GM21526 (cell line): ENCODE data around the gene FYB1.
"Not testable (repeated sequence)": the region's sequence is repeated elsewhere in the genome, so short reads cannot be mapped to it uniquely, and the experiment has no call there.

Source experiments
- ATAC-seq: cut with Tn5 transposase; IDR thresholded peaks from one replicate; pipeline ENCODE4 v1.9.1; 2021; ENCODE audit warnings: moderate library complexity; ENCODE audit not compliant: unreplicated experiment, low FRiP score

The FYB1 gene

GRCh38 chr5:39219437-39219836, at the start of gene FYB1:
TSS of gene FYB1 (minus strand) at chr5:39219563. CDS start at chr5:39202960, 16,603 bp downstream.
- no peak for ATAC-seq

- ATAC-seq, result no peak
These were observed 47.8 kb upstream of the FYB1 start for GRCh38 chr5:39267186-39267585.

- ATAC-seq, result no peak
These were observed 47.1 kb upstream of the FYB1 start for GRCh38 chr5:39266442-39266841.

DNA sequence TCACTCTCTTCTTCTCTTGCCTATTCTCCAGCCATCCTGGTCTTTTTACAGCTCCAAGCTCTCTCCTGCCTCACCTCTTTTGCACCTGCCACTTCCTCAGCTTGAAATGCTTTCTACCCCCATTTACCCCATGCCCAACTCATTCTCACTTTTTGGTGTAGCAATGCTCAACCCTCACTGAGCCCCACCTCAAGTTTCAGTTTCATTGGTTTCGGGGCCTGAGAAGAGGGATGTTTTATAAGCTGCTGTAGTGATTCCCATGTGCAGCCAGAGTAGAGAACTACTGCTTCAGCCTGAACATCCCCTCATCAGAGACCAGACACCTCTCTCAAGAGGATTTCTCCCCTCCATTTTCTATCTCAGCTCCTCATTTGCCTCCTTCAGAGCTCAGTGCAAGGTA, 45.2 kb upstream of the FYB1 start:
- ATAC-seq, result peak; percentile 98

DNA sequence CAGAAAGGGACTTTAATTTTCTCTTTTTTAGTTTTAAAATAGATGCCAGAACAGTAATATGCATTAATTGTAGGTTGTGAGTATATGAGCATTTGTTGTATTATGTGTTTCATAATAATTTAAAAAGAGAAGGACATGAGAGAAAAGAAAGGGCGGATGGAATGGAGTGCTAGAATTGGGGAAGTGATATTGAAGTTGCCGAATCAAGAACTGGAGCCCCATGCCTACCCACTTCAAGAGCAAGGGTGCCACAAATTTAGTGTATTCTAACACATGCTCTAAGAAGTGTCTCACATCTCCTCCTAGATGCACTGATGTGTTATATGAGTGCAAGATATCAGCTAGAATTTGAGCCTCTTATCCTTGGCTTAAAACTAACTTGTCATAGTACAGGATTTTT, 43.6 kb upstream of the FYB1 start:
- no peak for ATAC-seq

GRCh38 chr5:39260095-39260494, 40.7 kb upstream of the FYB1 start:
- no peak for ATAC-seq

DNA sequence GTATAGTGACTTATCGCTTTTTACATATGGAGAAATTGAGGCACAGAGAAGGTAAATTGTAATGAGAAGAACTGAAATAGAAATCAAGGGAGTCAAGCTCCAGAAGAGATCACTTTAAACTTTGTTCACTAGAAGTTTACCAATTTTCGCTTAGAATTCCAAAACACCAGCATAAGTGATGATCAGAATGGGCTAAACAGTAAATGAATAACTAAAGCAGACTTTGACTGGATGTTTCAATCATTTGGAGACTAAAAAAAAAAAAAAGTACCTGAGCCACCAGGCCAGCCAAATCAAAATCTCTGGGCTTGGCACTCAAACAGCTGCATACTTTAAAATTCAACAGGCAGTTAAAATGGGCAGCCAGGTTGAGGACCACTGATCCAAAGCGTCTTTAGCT, 38.2 kb upstream of the FYB1 start:
- ATAC-seq, result no peak

DNA sequence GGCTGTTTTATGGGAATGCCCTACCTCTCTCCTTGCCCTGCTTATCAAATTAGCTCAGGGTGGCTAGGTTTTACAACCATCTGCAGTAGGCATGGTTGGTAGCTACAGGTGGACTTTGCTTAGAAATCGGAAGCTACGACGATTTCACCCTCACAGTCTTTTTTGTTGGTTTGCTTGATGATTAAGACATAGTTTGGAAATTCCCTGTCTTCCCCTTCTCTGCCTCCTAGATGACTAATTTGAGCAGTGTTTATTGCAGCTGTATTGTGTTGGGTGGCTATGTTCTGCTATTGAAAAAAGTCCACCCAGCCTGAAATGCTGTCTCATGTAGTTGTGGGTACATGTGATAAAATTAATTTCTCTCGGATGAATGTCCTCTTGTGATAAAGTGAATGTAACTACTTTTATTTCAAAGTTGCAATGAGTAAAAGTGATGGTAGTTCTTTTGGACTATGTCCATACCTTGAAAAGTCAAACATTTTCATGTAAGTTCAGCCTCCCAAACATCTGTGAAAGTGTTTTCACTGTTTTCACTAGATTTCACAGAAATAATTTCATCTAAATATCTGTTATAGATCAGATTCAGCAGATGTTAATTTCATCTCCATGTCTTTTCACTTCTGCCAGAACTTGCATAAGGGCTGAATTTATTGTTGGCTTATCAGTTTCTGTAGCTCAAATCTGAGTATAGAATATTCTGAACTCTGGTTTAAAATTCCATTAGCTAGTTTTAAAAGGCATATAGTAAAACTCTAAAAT, 37.3 kb upstream of the FYB1 start:
- ATAC-seq, result no peak

DNA sequence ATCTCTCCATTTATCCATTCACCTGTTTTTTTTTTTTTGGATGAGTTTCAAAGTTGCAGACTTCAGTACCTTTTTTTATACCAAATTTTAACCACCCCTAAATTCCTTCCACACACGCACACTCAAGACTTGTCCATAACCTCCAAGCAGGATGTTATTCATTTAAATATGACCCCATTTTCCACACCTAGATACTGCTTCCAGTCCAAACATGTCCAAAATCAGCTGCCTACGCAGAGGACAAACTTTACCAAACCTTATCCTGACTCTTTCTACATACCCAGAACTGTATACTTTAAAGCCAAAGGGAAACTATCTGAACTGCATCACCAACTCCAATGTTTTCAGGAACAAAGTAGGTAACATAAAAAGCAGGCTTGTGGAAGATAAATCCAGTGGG, 36.0 kb upstream of the FYB1 start:
- no peak for ATAC-seq

GRCh38 chr5:39254671-39255070, 35.3 kb upstream of the FYB1 start:
- ATAC-seq, result no peak

- no peak for ATAC-seq
These were observed 33.8 kb upstream of the FYB1 start for GRCh38 chr5:39253196-39253595.

DNA sequence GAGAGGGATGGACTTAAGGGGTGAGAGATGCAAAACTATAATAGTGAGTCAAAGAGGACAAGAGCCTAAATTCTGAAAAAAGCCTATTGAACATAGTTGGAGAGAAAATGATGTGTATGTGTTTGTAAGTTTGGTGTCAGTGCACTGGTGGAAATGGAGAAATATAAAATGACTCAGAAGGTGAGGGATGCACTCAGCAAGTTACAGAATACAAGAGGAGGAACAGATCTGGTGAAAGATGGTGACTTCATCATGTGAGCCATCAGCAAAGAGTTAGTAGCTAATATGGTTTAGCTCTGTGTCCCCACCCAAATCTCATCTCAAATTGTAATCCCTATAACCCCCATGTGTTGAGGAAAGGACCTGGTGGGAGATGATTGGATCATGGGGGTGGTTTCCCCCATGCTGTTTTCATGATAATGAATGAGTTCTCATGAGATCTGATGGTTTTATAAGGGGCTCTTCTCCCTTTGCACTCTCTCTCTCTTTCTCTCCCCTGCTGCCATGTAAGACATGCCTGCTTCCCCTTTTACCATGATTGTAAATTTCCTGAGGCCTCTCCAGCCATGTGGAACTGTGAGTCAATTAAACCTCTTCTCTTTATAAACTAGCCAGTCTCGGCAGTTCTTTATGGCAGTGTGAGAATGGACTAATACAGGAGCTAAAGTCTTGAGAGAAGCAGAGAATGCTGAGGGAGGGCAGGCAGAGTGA, 30.4 kb upstream of the FYB1 start:
- ATAC-seq, result no peak

DNA sequence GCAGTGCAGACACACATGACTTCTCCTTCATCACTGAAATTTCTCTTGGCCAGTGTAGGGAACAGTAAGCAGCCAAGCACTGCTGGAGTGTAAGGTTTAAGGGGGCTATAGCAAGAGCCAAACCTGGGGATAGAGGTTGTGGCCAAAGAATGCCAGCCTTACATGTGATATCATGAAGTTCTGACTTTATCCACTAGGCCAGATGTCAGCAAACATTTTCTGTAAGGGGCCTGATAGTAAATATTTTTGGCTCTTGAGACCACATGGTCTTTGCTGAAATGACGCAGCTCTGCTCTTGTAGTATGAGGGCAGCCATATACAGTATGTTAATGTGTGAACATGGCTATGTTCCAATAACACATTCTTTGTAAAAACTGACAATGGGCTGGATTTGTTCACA, 29.7 kb upstream of the FYB1 start:
- ATAC-seq, result no peak

GRCh38 chr5:39240750-39241149, 21.4 kb upstream of the FYB1 start:
- ATAC-seq, result no peak

- no peak for ATAC-seq
These were observed 19.2 kb upstream of the FYB1 start for GRCh38 chr5:39238366-39239105.

GRCh38 chr5:39236718-39237117, 17.4 kb upstream of the FYB1 start:
- no peak for ATAC-seq

DNA sequence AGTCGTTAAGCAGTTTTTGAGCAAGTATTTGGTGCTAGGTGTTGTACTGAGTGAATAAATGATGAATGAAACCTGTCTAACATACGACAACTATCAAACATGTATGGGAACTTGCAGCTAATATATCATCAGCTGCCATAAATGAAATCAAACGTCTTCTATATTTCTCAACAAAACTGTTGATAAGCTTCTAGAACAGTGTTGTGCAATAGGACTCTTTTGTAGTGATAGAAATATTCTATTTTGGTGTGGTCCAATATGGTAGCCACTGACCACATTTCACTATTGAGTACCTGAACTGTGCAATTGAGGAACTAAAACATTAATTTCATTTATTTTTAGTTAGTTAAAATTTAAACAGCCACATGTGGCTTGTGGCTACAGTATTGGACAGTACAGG, 16.3 kb upstream of the FYB1 start:
- no peak for ATAC-seq

DNA sequence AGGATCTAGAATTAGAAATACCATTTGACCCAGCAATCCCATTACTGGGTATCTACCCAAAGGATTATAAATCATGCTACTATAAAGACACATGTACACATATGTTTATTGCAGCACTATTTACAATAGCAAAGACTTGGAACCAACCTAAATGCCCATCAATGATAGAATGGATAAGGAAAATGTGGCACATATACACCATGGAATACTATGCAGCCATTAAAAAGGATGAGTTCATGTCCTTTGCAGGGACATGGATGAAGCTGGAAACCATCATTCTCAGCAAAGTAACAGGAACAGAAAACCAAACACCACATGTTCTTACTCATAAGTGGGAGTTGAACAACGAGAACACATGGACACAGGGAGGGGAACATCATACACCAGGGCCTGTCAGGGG, 15.1 kb upstream of the FYB1 start:
- ATAC-seq, result not testable (repeated sequence)

DNA sequence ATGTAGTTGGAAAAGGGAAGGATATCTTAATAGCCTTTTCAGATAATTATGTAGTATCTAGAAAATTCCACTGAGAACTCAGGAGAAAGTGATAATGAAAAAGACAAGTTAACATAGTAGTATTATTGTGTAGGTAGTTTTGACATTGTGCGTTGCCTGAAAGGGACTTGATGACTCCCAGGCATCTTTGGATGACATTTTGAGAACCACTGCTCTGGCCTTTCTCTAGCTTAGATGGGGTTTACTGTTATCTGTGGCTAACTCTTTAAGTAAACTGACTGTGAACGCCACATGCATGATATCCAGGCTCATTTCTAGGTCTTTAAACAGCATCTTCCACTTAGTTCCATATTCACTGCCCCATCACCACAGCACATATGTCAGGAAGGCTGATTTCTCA, 14.4 kb upstream of the FYB1 start:
- ATAC-seq, result no peak

- ATAC-seq, result no peak
These were observed 12.6 kb upstream of the FYB1 start for GRCh38 chr5:39231705-39232525.

GRCh38 chr5:39228596-39228995, 9.2 kb upstream of the FYB1 start:
- no peak for ATAC-seq
